GM12864 (cell line): ENCODE results near the gene OCIAD1.
A peak's percentile ranks its signal among the peaks of the same experiment; 100 is the strongest.
"Not testable (repeated sequence)": the region's sequence is repeated elsewhere in the genome, so short reads cannot be mapped to it uniquely, and the experiment has no call there.

Experiments used
- DNase-seq: peaks from one replicate; pipeline ENCODE4 v3.0.0-alpha.2; 2011; ENCODE audit warnings: low read depth
- H3K4me3 ChIP-seq: 2 replicates; pipeline ENCODE4 v1.5.1; 2011; ENCODE audit warnings: mild to moderate bottlenecking, low read depth, low read length, control low read depth
- CTCF ChIP-seq: IDR thresholded peaks from 2 replicates; pipeline ENCODE4 v1.5.1; 2011; ENCODE audit warnings: low read depth, mild to moderate bottlenecking, moderate library complexity, low read length, control low read depth, inconsistent platforms; ENCODE audit errors: missing control alignments

Gene OCIAD1

DNA sequence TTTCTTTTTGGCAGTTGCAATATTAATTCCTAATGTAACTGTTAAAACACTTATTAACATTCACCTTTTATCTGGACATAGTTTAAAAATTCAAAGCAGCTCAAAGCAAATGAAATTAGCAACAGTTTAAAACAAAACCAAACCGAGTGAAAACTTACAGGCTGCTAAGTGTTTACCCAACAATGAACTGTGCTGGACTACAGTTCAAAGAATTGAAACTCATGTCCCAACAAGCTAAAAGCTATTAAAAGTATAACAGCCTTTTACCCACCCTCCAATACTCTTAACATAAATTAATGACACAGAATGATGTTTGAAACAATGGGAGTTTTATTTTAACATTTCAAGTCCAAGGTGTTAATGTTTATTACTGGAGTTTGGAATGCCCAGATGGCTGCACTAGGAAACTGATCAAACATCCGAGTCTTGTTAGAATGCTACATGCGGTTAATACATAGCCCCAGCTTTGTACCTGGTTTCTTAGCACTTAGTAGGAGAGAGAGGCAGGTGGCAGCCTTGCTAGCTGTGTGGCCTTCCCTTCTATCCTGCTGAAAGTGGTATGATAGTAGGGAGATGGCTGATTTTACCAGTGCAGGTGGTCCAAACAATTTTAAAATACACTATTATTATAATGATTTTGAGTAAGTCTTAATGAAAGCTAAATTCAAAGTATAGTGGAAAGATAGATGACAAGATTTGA, 29.7 kb upstream of the OCIAD1 start:
- H3K4me3 ChIP-seq, result no peak overlapping the region
- TF ChIP-seq CTCF, result no peak
- DNase-seq, result no peak

DNA sequence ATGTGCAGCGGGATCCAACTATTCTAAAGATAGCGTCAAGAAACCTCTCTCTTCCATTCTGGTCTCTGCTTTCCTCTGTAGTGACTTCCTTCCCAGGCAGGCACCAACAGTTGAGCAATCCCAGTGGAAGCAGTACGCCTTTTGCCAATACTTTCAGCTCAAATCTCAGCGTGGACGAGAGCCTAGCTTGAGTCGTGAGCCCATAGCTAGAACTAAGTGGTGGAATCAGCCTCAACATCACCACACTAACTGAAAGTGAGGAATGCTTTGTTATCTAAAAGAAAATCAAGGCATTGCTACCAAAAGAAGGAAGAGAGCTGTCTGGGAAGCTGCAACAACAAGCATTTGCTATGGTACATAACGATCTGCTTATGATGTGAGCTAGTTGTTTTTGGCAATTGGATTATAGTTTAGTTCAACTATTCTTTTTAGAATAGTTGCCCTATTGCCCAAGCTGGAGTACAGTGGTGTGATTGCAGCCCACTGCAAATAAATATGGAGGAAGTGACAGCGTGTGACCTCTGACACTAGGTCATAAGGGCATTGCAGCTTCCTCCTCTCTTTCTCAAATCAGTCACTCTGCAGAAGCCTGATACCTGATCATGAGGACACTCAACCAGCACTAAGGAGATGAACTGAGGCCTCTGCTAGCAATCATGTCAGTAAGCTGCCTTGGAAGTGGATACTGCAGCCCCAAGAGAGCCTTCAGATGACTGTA, 26.1 kb upstream of the OCIAD1 start:
- DNase-seq, result no peak
- H3K4me3 ChIP-seq, result no peak overlapping the region
- no peak for TF ChIP-seq CTCF

- no peak for DNase-seq
- TF ChIP-seq CTCF, result no peak
- H3K4me3 ChIP-seq, result no peak overlapping the region
Observed at GRCh38 chr4:48812866-48813265, 18.0 kb upstream of the OCIAD1 start.

- no peak overlapping the region for H3K4me3 ChIP-seq
- TF ChIP-seq CTCF, result no peak
- DNase-seq, result peak; percentile 57
Observed at GRCh38 chr4:48813964-48814363, 16.9 kb upstream of the OCIAD1 start.

DNA sequence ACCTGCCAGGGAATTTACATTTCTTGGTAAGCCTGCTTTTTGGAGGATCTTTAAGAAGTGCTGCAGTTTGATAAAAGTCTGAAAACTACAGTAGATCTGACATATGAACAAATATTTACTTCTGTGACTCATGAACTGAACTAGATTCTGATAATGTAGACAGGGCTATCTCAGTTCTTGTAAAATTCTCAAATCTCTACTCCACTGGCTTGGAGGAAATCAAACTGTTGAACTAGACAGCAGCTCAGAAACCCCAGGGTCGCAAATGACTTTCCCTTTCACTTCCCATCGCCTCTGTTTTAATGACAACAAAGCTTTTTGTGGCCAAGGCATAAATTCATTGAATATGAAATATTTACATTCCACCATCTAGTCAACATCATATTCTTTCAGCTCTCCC, 15.4 kb upstream of the OCIAD1 start:
- no peak overlapping the region for H3K4me3 ChIP-seq
- no peak for DNase-seq
- no peak for TF ChIP-seq CTCF

DNA sequence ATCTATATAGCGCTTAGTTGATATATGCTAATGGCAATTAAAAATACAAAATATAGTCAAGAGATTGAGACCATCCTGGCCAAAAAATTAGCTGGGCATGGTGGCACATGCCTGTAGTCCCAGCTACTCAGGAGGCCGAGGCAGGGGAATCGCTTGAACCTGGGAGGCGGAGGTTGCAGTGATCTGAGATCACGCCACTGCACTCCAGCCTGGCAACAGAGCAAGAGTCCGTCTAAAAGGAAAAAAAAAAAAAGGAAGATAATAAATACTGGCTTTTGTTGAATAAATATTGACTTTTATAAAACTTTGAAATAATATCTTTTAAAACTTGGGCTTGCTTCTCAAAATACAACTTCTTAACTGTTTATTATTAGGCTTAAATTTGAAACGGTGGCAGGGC, 14.6 kb upstream of the OCIAD1 start:
- not testable (repeated sequence) for DNase-seq, H3K4me3 ChIP-seq

DNA sequence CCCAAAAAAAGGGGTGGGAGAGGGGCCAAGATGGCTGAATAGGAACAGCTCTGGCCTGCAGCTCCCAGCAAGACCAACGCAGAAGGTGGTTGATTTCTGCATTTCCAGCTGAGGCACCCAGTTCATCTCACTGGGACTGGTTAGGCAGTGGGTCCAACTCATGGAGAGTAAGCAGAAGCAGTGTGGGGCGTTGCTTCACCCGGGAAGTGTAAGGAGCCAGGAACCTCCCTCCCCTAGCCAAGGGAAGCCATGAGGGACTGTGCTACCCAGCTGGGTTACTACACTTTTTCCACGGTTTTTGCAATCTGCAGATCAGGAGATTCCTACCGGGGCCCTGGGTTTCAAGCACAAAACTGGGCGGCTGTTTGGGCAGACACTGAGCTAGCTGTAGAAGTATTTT, 13.9 kb upstream of the OCIAD1 start:
- no peak overlapping the region for H3K4me3 ChIP-seq
- no peak for DNase-seq
- TF ChIP-seq CTCF, result no peak

GRCh38 chr4:48821431-48821830, 9.5 kb upstream of the OCIAD1 start:
- H3K4me3 ChIP-seq, DNase-seq: not testable (repeated sequence)
